OCI-LY1 (cell line): ENCODE measurements around the gene IGSF11.

Experiments used
- H2AFZ ChIP-seq: fragments of 200-600 bp; sonication (generic), shearing (Covaris generic); 2 replicates; pipeline ENCODE4 v1.6.0; 2014; ENCODE audit warnings: antibody characterized with exemption, mild to moderate bottlenecking, low read length
- H3F3A ChIP-seq: fragments of 200-600 bp; sonication (generic), shearing (Covaris generic); 2 replicates; pipeline ENCODE4 v1.6.0; 2014; ENCODE audit warnings: mild to moderate bottlenecking, antibody characterized with exemption, low read length, moderate library complexity; ENCODE audit not compliant: insufficient read depth
- H3K27ac ChIP-seq: fragments of 200-600 bp; sonication (generic); 2 replicates; pipeline ENCODE4 v1.5.1; 2014; ENCODE audit warnings: low read length, mixed run types, mild to moderate bottlenecking, low read depth; ENCODE audit not compliant: poor library complexity, severe bottlenecking
- H3K27me3 ChIP-seq: fragments of 200-600 bp; sonication (generic); 2 replicates; pipeline ENCODE4 v1.6.0; 2014; ENCODE audit warnings: antibody characterized with exemption, mild to moderate bottlenecking, low read length, moderate library complexity; ENCODE audit not compliant: insufficient read depth
- H3K36me3 ChIP-seq: fragments of 200-600 bp; sonication (generic); 2 replicates; pipeline ENCODE4 v1.6.1; 2014; ENCODE audit warnings: mild to moderate bottlenecking, antibody characterized with exemption, low read length, moderate library complexity, mixed read lengths; ENCODE audit not compliant: insufficient read depth
- H3K4me1 ChIP-seq: fragments of 200-600 bp; sonication (generic); 2 replicates; pipeline ENCODE4 v1.5.1; 2014; ENCODE audit warnings: mild to moderate bottlenecking, low read length, moderate library complexity; ENCODE audit not compliant: insufficient read depth, severe bottlenecking
- H3K4me2 ChIP-seq: fragments of 200-600 bp; sonication (generic), shearing (Covaris generic); 2 replicates; pipeline ENCODE4 v1.6.1; 2014; ENCODE audit warnings: low read length
- H3K4me3 ChIP-seq: fragments of 200-600 bp; sonication (generic); 2 replicates; pipeline ENCODE4 v1.5.1; 2014; ENCODE audit warnings: low read length, low read depth, mild to moderate bottlenecking, mixed read lengths; ENCODE audit not compliant: poor library complexity, severe bottlenecking
- H3K79me2 ChIP-seq: fragments of 200-600 bp; shearing (Covaris generic); 2 replicates; pipeline ENCODE4 v1.6.1; 2016; ENCODE audit warnings: mixed run types, low read length, mixed read lengths; ENCODE audit not compliant: insufficient read depth
- H3K9ac ChIP-seq: fragments of 200-600 bp; sonication (generic), shearing (Covaris generic); 2 replicates; pipeline ENCODE4 v1.6.1; 2014; ENCODE audit warnings: mild to moderate bottlenecking, low read length, mixed read lengths
- H3K9me2 ChIP-seq: fragments of 200-600 bp; sonication (generic), shearing (Covaris generic); 2 replicates; pipeline ENCODE4 v1.6.1; 2014; ENCODE audit warnings: low read depth, mild to moderate bottlenecking, low read length, mixed read lengths
- H3K9me3 ChIP-seq: fragments of 200-600 bp; shearing (Covaris generic); 2 replicates; pipeline ENCODE4 v1.6.1; 2014; ENCODE audit warnings: low read length, mixed read lengths
- H4K20me1 ChIP-seq: fragments of 200-600 bp; sonication (generic), shearing (Covaris generic); 2 replicates; pipeline ENCODE4 v1.6.0; 2016; ENCODE audit warnings: mild to moderate bottlenecking, low read length; ENCODE audit not compliant: insufficient read depth
- EZH2 ChIP-seq: fragments of 200-600 bp; sonication (generic), shearing (Covaris generic); IDR thresholded peaks from 2 replicates; pipeline ENCODE4 v1.8.0; 2017; ENCODE audit warnings: borderline replicate concordance, mixed run types, mild to moderate bottlenecking, antibody characterized with exemption, low read length, moderate library complexity, mixed read lengths
- TF ChIP-seq, protein P1 (sequence below): fragments of 200-600 bp; sonication (generic), shearing (Covaris generic); IDR thresholded peaks from 2 replicates; pipeline ENCODE4 v1.5.1; 2017; ENCODE audit warnings: mild to moderate bottlenecking, antibody characterized with exemption, low read length, moderate library complexity, mixed read lengths

IGSF11 gene

DNA sequence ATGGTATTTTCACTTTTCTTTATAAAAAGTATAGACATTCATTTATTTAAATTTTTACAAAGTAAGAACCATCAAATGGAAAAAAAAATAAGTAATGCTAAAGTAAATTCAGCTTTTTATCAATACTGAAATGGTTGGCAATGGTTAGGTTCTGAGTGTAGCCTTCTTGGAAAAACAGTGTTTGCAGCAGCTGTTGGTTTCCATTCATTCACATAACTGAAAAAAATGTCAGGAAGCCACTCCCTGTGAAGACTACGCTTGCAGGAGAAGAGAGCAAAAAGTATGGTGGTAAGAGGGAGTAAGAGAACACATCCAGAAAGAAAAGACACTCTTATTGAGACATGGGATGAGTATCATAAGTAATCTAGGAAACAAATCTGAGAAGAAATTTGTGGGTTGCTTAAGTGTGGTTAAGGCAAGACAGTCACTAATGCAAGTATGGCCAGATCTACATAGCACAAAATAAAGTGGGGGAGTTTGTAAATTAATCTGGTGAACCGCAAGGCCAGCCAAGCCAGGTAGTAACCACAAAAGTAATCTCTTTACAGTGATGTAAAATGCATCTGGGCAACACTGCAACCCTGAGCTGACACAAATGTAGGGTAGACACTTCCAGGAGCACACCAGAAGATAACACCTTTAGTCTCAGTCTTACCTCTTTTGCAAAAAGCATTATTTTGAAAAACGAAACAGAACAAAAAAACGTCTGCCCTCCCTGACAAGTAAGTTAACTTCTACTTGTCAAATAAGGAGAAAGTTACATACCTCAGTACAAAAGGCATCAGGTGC, 133.7 kb downstream of the IGSF11 start:
- Histone ChIP-seq H3K9me3 (no peaks in the 10 kb centered on the region), H3K9ac (no peak overlapping the region), H3K27ac (no peak overlapping the region), H3K36me3 (no peaks in the 10 kb centered on the region), H3K79me2 (no peaks in the 10 kb centered on the region), H3K4me1 (no peaks in the 10 kb centered on the region), H3K27me3 (no peaks in the 10 kb centered on the region), H3K9me2 (no peaks in the 10 kb centered on the region), H4K20me1 (no peaks in the 10 kb centered on the region), H3F3A (no peaks in the 10 kb centered on the region), H3K4me3 (no peak overlapping the region), H2AFZ (no peak overlapping the region), H3K4me2 (no peak overlapping the region)
- TF ChIP-seq EZH2: no peak
- TF ChIP-seq, protein P1, sequence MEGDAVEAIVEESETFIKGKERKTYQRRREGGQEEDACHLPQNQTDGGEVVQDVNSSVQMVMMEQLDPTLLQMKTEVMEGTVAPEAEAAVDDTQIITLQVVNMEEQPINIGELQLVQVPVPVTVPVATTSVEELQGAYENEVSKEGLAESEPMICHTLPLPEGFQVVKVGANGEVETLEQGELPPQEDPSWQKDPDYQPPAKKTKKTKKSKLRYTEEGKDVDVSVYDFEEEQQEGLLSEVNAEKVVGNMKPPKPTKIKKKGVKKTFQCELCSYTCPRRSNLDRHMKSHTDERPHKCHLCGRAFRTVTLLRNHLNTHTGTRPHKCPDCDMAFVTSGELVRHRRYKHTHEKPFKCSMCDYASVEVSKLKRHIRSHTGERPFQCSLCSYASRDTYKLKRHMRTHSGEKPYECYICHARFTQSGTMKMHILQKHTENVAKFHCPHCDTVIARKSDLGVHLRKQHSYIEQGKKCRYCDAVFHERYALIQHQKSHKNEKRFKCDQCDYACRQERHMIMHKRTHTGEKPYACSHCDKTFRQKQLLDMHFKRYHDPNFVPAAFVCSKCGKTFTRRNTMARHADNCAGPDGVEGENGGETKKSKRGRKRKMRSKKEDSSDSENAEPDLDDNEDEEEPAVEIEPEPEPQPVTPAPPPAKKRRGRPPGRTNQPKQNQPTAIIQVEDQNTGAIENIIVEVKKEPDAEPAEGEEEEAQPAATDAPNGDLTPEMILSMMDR: no peak

DNA sequence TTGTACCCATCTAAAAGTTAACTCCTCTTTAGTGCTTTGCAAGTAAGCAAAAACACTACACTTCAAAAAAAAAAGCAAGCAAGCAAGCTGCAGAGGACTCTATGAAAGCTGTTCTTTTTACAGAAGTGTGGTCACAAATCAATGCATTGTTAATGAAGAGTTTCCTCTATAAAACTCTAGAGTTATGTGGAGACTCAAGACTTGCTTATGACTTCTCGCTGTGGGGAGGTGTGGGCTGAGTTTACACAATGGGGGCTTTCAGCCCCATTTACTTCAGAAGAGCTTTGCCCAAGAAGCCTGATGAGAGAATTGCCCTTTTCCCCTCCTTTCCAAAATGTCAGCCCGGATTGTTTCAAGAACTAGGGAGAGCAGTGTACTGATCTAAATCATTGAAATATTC, 144.4 kb downstream of the IGSF11 start:
- Histone ChIP-seq H3K4me1 (no peaks in the 10 kb centered on the region), H3K9ac (no peak overlapping the region), H3K36me3 (no peaks in the 10 kb centered on the region), H4K20me1 (no peaks in the 10 kb centered on the region), H3K79me2 (no peaks in the 10 kb centered on the region), H3K9me3 (no peaks in the 10 kb centered on the region), H3F3A (no peaks in the 10 kb centered on the region), H3K27me3 (no peaks in the 10 kb centered on the region), H3K4me3 (no peak overlapping the region), H3K27ac (no peak overlapping the region), H2AFZ (no peak overlapping the region), H3K9me2 (no peaks in the 10 kb centered on the region), H3K4me2 (no peak overlapping the region)
- TF ChIP-seq EZH2: no peak
- TF ChIP-seq, protein P1: no peak

DNA sequence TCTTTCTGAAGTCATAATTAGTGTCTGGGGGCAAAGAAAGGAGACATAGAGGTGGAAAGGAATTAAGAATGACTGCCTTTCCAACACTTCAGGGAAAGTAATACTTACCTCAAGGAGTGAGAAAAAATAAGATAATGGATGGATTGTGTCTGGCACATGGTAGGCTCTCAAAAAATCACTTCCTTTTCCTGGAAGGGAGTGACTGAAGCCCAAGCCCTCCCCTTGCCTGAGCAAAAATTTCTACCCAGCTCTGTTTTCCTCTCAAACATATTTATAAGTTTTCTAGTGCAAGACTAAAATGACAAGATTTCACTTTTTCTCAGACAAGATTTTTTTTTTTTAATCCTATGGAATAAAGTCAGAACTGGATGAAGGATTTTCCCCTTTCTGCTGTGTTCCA, 145.0 kb downstream of the IGSF11 start:
- no peak overlapping the region for H3K27ac ChIP-seq
- TF ChIP-seq, protein P1: no peak
- TF ChIP-seq EZH2: no peak

More for the DNA sequence above, 145.0 kb downstream of the IGSF11 start:
- H3K4me2 ChIP-seq: no peak overlapping the region
- no peaks in the 10 kb centered on the region for H3K36me3 ChIP-seq
- H3K79me2 ChIP-seq: no peaks in the 10 kb centered on the region
- H3K9me2 ChIP-seq: no peaks in the 10 kb centered on the region
- no peak overlapping the region for H3K4me3 ChIP-seq
- no peaks in the 10 kb centered on the region for H3K4me1 ChIP-seq
- H3F3A ChIP-seq: no peaks in the 10 kb centered on the region
- no peak overlapping the region for H2AFZ ChIP-seq
- H3K27me3 ChIP-seq: no peaks in the 10 kb centered on the region
- no peaks in the 10 kb centered on the region for H4K20me1 ChIP-seq
- H3K9me3 ChIP-seq: no peaks in the 10 kb centered on the region
- H3K9ac ChIP-seq: no peak overlapping the region
